NCI-H446 treated with DMSO at 0.1 percent for 48 hours (cell line): ENCODE data around the gene ELAVL4.
"Not testable (repeated sequence)": the region's sequence is repeated elsewhere in the genome, so short reads cannot be mapped to it uniquely, and the experiment has no call there.

Experiments used
- DNase-seq: peaks from one replicate; lab custom pipeline; 2025; lab: John Stamatoyannopoulos, UW

Gene ELAVL4

GRCh38 chr1:50126927-50127715 is 18.4 kb downstream of the ELAVL4 start:
- no peak for DNase-seq

DNA sequence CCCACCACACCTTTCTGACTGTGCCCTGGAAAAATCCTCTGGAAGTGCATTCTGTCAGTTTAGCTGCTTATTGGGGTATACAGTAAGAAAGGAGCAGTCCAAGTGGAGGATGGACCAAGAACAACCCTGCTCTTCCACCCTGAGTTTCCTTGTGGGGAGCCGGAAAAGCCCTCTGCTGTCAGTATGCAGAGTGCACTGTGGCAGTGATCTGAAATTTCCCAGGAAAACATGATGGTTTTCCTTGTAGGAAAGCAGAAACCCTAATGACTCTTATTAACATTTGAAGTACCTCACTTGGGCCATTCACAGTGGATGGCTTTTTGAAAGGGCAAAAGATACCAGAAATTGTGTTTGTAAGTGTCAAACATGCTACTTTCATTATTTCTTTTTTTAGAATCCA is 20.5 kb downstream of the ELAVL4 start:
- DNase-seq = no peak

DNA sequence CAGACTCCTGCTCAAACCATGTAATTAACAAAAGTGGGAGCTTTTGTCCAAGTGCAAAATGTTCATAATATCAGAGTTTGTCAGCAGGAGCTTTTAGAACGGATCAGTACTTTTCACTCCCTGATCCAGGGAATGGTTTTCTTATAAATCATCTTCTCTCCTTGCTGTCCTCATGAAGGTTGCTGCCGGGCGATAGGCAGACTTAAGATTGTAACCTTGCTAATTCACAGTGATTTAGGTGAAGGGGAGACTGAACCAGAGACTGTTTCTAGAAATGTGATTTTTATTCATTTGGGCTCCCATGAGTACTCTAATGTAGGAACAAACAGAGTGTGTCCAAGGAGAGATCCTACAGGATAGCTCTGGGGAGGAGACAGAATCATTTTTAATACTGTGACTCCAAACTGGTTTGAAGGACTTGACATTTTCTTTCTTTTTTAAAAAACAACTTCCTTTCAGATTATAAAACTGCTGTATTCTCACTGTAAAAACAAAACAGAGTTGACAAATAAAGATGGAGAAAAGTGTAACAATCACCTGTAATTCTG is 23.7 kb downstream of the ELAVL4 start:
- DNase-seq = no peak

DNA sequence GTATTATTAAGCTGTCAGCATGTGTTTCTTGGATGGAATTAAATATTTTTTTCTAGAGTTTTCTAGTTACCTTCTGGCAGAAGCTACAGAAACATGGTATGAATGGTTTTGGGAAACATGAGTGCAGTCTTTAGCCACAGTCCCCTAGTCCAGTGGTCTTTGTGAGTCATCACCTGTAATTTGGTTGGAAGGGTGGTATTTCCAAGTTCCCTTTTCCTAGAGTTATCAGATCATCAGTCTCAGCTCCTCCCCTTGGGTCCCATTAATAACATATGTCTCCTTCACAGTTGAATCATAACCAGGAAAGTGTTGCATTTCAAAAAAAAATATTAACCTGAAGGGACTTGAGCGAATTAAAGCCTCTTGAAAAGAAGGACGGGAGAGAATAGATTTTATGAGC is 27.0 kb downstream of the ELAVL4 start:
- DNase-seq = no peak

DNA sequence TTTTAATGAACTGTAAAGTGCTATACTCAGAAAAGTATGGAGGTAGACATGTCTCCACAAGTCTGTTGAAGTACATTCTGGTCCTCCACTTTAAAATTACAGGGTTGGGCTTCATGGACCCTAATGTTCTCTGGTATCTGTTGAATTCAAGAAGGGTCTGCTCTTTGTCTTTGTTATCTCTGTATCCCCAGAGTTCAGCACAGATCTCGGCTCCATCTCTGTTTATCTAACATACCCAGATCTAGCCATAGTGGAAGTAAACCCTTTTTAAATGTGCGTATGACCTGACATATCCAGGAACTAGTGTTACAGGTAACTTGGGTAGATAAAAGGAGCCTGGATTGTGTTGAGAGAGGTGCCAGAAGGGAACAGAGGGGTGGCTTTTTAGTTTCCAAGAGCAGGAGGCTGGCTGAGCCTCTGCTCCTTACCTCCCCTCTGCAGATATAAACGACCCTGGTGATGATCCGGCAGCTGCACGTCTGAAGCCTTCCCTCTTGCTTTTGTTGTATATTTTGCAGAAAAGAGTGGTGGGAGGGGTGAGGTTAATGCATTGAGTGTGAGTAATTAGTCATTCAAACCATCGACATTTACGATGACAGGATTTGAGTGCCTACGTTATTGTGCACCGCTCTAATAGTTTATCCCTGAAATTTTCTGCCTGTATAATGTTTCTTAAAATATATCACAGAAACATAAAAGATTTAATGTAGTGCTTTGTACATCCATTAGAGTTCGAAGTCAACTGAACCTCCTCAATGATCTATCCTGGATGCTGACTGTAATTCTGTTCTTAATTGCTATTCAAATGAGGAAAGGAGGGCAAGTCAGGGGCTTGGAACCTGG is 30.8 kb downstream of the ELAVL4 start:
- DNase-seq = no peak

GRCh38 chr1:50140182-50140447 is 31.4 kb downstream of the ELAVL4 start:
- DNase-seq = no peak

GRCh38 chr1:50147191-50147850 is 38.6 kb downstream of the ELAVL4 start:
- DNase-seq = no peak

DNA sequence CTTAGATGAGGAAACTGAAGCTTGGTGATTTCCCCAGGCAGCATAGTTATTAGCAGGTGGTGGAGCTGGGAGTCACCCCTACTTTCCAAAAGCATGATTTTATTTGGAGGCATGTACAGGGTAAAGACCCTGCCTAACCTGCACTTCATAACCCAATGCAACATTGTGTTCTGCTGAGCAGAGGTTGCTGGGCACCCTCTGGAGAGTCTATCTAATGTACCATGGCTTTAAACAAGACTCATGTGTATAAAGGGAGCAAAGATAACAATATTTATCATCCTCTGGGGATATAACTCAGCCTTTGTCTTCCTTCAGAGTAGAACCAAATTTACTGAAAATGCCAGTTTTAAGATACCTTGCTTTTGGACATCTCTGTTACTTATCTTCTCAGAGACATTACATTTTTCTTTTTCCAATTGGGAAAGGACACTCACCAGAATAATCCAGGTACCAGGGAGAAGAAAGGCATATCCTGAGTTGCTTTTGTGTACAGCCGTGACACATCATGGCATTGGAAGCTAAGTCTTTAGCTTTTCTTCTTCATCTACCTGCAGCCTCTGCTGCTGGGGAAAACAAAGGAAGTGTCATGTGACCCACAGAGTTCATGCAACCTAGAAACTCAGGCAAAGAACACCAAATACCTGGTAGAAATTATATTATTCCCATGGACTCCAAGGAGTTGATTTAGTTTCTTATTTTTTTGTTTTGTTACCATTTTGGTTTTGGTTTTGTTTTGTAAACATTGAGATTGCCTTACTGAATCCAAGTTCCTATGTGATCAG is 39.6 kb downstream of the ELAVL4 start:
- DNase-seq = no peak

DNA sequence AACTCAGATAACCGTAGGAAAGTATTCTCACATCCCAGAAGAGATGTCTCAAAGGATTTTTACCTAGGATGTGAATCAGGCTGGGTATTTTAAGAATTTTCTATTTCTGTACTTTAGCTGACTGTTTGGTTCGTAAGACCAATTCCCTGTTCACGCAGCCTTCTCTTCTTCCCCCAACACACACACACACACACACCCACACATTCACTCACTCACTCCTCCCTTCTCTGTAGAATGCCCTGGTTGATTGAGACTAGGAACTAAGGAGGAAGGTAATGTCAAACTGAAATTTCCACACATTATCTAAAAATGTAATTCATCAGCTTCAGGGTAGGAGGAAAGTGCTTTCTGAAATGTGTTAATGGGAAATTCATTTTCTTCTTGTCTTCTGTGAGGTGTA is 43.5 kb downstream of the ELAVL4 start:
- no peak for DNase-seq

GRCh38 chr1:50155541-50155940 is 46.8 kb downstream of the ELAVL4 start:
- no peak for DNase-seq

DNA sequence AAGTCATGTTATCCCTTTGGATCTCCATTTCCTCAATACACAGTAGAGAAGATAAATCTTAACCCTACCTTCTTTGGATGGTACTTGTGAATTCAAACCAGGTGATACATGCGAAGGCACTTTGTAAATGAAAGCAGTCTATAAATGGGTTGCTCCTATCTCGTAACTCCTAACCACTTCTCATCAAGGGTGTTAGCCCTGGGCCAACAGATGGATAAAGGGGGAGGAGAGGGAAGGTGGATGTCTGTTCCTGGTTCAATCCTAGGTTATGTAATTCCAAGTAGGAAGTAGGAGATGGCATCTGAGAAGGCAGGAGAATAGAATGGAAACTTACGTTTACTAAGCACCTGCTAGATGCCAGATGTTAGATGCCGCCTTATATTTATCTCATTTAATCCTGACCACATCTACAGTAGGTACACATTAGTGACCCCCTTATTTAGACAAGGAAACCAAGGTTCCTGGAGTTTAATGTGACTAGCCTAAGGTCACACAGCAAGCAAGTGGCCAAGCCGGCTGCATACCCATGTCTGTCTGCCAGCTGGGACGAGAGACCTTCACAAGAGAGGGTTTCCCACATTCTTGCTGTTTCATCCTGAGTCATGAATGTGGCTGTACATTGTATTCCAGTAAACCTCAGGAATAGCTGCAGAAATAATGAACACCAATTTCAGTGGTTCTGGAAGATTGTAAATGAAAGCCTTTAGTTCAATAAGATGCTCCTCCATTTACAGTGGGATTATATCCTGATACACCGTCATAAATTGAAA is 47.7 kb downstream of the ELAVL4 start:
- no peak for DNase-seq

DNA sequence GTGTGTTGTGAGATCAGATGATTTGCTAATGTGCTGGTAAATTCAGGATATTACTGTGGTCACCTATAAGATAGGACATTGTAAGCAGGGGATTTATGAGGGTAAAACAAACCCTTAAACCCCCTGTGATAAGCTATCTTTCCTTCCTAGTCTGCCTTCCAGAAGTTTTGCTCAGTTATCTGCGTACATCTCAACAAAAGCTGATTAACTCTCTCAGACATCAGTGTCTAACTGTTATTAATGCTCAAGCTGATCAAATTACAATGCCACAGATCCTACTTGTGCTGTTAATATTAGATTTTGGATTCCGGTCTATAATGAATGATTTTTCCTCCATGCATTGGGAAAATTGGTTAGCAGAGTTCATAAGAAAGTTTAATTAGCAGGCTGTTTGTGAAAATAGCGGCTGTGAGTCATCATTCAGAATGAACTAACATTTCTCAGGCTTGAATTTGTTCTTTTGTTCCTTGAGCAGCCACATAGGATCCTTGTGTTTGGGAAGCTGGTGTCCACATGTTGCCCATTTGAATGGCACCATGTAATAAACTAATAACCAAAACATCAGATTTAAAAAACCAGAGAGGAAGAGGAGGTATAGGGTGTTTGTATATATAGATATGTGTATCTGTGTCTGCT is 48.7 kb downstream of the ELAVL4 start:
- no peak for DNase-seq

- no peak for DNase-seq
Observed at GRCh38 chr1:50158421-50158820, 49.7 kb downstream of the ELAVL4 start.

GRCh38 chr1:50163680-50164079 is 55.0 kb downstream of the ELAVL4 start:
- DNase-seq = no peak

DNA sequence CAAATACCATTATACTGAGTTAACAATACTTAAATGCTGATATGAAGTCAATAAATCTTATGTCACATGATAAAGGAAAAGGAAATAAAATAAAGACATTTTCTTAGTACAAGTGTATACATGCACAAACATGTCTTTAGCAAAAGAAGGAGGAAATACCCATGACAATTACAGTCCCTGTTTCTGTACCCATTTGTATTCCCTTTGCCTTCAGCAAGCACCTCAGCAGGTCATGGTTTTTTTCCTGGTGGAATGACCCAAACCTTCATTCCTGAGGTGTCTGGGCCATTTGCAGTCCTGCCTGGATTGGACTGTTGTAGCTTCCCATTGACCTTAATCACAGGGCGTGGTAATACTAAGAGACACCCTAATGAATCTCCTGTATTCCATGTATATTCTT is 57.6 kb downstream of the ELAVL4 start:
- DNase-seq = not testable (repeated sequence)

DNA sequence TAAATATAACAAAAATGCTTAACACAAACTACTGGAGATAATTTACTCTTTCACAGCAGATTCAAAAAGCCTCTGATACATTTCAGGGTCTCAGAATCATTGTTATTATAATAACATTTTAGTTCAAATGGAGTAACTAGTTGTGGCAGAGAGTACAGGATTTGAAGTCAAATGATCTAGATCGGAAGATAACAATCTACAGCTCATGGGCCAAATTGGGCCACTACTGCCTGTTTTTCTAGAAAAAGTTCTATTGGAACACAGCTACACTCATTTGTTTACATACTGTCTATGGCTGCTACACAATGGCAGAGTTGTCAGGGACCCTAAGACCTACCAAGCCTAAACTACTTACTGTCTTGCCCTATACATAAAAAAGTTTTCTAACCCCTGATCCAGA is 63.6 kb downstream of the ELAVL4 start:
- no peak for DNase-seq

DNA sequence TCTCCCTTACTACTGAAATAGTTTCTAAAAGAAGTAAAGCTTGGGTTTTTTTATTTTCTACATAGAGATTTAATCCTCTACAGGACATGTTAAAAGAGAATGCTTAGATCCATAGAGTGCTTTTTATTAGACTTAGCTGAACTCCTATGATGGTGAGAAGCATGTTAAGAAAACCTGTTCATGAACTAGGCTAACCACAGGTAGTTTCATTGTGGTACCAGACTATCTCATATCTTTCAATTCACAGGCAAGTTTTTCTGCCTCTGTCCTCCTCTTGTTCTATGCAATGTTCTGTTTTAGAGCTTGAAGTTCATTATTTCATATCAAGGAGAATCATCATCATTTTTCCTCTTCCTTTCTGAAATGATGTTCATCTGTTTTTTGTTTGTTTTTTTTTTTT is 65.4 kb downstream of the ELAVL4 start:
- DNase-seq = no peak

GRCh38 chr1:50175719-50176639 is 67.3 kb downstream of the ELAVL4 start:
- no peak for DNase-seq

GRCh38 chr1:50177994-50178393 is 69.3 kb downstream of the ELAVL4 start:
- no peak for DNase-seq

DNA sequence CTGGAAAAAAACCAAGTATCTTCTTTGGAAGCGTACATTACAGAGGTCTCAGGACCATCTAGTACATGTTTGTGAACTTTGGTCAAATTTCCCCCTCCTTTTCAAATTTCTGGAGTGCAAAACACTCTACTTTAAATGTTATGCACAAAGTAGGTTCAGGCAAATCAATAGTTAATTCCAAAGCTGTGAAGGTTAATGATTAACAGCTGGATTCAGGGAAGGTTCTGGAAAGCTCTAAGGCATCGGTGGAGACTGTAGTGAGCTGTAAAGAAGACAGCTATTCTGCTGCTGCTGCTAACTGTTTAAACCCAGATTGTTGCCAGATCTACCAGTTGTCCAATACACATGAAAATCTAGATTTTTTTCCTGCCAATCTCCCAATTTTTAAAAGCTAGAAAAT is 70.9 kb downstream of the ELAVL4 start:
- no peak for DNase-seq
